Endothelial cell of umbilical vein (primary cell): ENCODE data around the gene NABP1. TPM values are rescaled to one million over a fixed set of nuclear protein-coding genes. Genes with fewer than 3 reads are reported as not detected.
"Not testable (repeated sequence)": the region's sequence is repeated elsewhere in the genome, so short reads cannot be mapped to it uniquely, and the experiment has no call there.

Experiments used
- BruUV-seq: library from RNA; stranded (reverse); fragments of 400-500 nt; replicated peaks from 2 replicates; lab custom pipeline; 2021; lab: Mats Ljungman, UMichigan
- CTCF ChIA-PET: fragments of 300-600, 350-600 bp; sonication (Branson Sonifier 250); formaldehyde crosslinking; loops from one replicate; lab custom pipeline; 2021; ENCODE audit warnings: antibody characterized with exemption, inconsistent platforms; lab: Charles Lee
- POLR2A ChIA-PET: fragments of 300-600, 350-600 bp; sonication (Branson Sonifier 250); formaldehyde crosslinking; loops from one replicate; lab custom pipeline; 2021; ENCODE audit warnings: antibody characterized with exemption, inconsistent platforms; lab: Charles Lee
- DNase-seq: peaks from one replicate; pipeline ENCODE4 v3.0.0-alpha.2; 2011; ENCODE audit warnings: low read depth, low spot score
- FAIRE-seq: peaks from 2 replicates; lab custom pipeline; 2011; peaks lifted over from hg19 to GRCh38; lab: Jason Lieb, UNC
- H2AFZ ChIP-seq: 2 replicates; pipeline ENCODE4 v1.6.0; 2012; ENCODE audit warnings: low read depth, low read length, control low read depth, inconsistent platforms
- H3K27ac ChIP-seq: 2 replicates; pipeline ENCODE4 v1.5.1; 2011; ENCODE audit warnings: low read depth, mild to moderate bottlenecking, control low read depth, low read length, moderate library complexity; ENCODE audit not compliant: insufficient read depth
- H3K27me3 ChIP-seq, 2 experiments: 2 replicates each; pipeline versions ENCODE4 v1.6.0 to v1.6.1; 2011; ENCODE audit warnings: low read length in 2 of 2, mixed read lengths in 1 of 2; ENCODE audit not compliant: control insufficient read depth in 2 of 2, insufficient read depth in 2 of 2
- H3K36me3 ChIP-seq, 2 experiments: 2 replicates in 1 of 2; 3 replicates in 1 of 2; pipeline ENCODE4 v1.5.1; 2011; ENCODE audit warnings: low read length in 2 of 2, mild to moderate bottlenecking in 1 of 2, moderate library complexity in 1 of 2; ENCODE audit not compliant: control insufficient read depth in 2 of 2, insufficient read depth in 2 of 2; ENCODE audit errors: extremely low read depth in 1 of 2
- H3K4me1 ChIP-seq: 3 replicates; pipeline ENCODE4 v1.5.1; 2011; ENCODE audit warnings: mild to moderate bottlenecking, low read length; ENCODE audit not compliant: control insufficient read depth, insufficient read depth; ENCODE audit errors: extremely low read depth
- H3K4me2 ChIP-seq: 2 replicates; pipeline ENCODE4 v1.6.1; 2011; ENCODE audit warnings: low read length, control low read depth, mixed read lengths; ENCODE audit not compliant: insufficient read depth
- H3K4me3 ChIP-seq, 3 experiments: fragments of 200-600 bp in 1 of 3; sonication (generic), shearing (Covaris generic) in 1 of 3; replicated peaks in 1 of 3; 2 replicates each; pipeline ENCODE4 v1.5.1; 2011 to 2016; ENCODE audit warnings: control low read depth in 3 of 3, low read length in 3 of 3, mild to moderate bottlenecking in 2 of 3, inconsistent platforms in 1 of 3, low read depth in 1 of 3, moderate library complexity in 1 of 3; ENCODE audit not compliant: insufficient read depth in 1 of 3
- H3K79me2 ChIP-seq: 2 replicates; pipeline ENCODE4 v1.6.0; 2012; ENCODE audit warnings: low read length, inconsistent platforms; ENCODE audit not compliant: control insufficient read depth, insufficient read depth
- H3K9ac ChIP-seq: replicated peaks from 2 replicates; pipeline ENCODE3; 2011; ENCODE audit warnings: low read length, control low read depth; ENCODE audit not compliant: insufficient read depth; ENCODE audit errors: extremely low read depth
- H3K9me1 ChIP-seq: replicated peaks from 3 replicates; pipeline ENCODE4 v1.6.0; 2011; ENCODE audit warnings: mild to moderate bottlenecking, low read length; ENCODE audit not compliant: control insufficient read depth, insufficient read depth; ENCODE audit errors: extremely low read depth
- H3K9me3 ChIP-seq: replicated peaks from 2 replicates; pipeline ENCODE4 v1.5.1; 2012; ENCODE audit warnings: low read length, inconsistent platforms; ENCODE audit not compliant: control insufficient read depth, insufficient read depth
- H4K20me1 ChIP-seq: replicated peaks from 2 replicates; pipeline ENCODE3; 2011; ENCODE audit warnings: mild to moderate bottlenecking, low read length; ENCODE audit not compliant: control insufficient read depth, insufficient read depth; ENCODE audit errors: extremely low read depth
- CTCF ChIP-seq, 2 donors: IDR thresholded peaks; 1 replicate in 1 of 2; 2 replicates in 1 of 2; pipeline ENCODE4 v1.5.1; 2011; ENCODE audit warnings: low read length in 2 of 2, mild to moderate bottlenecking in 2 of 2, moderate library complexity in 2 of 2, control low read depth in 1 of 2, inconsistent platforms in 1 of 2, low read depth in 1 of 2; ENCODE audit not compliant: insufficient read depth in 1 of 2; ENCODE audit errors: extremely low read depth in 1 of 2
- EZH2 ChIP-seq: IDR thresholded peaks from 2 replicates; pipeline ENCODE4 v1.6.1; 2012; ENCODE audit warnings: borderline replicate concordance, low read depth, mild to moderate bottlenecking, moderate library complexity, low read length, inconsistent platforms; ENCODE audit not compliant: severe bottlenecking
- FOS ChIP-seq: IDR thresholded peaks from 2 replicates; pipeline ENCODE4 v1.6.1; 2011; ENCODE audit warnings: mild to moderate bottlenecking, low read length, moderate library complexity, borderline replicate concordance; ENCODE audit not compliant: insufficient read depth
- GATA2 ChIP-seq: IDR thresholded peaks from 2 replicates; pipeline ENCODE4 v1.7.0; 2011; ENCODE audit warnings: low read depth, mild to moderate bottlenecking, moderate library complexity, mixed read lengths, low read length; ENCODE audit not compliant: insufficient read length, insufficient read depth
- JUN ChIP-seq: IDR thresholded peaks from 2 replicates; pipeline ENCODE4 v1.6.1; 2011; ENCODE audit warnings: borderline replicate concordance, low read depth; ENCODE audit not compliant: insufficient read length, insufficient read depth
- MAX ChIP-seq: IDR thresholded peaks from 2 replicates; pipeline ENCODE4 v1.6.1; 2011; ENCODE audit not compliant: insufficient read depth, insufficient read length
- MYC ChIP-seq: IDR thresholded peaks from one replicate; pipeline ENCODE4 v1.6.1; 2011; ENCODE audit warnings: mild to moderate bottlenecking, low read depth, low read length
- POLR2A ChIP-seq: IDR thresholded peaks from 2 replicates; pipeline ENCODE4 v1.6.1; 2012; ENCODE audit warnings: low read depth, mild to moderate bottlenecking, control low read depth, low read length
- POLR2AphosphoS5 ChIP-seq: IDR thresholded peaks from 2 replicates; pipeline ENCODE4 v1.6.1; 2012; ENCODE audit warnings: low read depth, mild to moderate bottlenecking, control low read depth, low read length, moderate library complexity; ENCODE audit not compliant: insufficient read depth
- dilution Hi-C: fragments of 300-500 bp; cut with MboI; formaldehyde crosslinking; loops from one replicate; pipeline ENCODE4 v1.15.0; 2019; ENCODE audit warnings: low sequenced_read_pairs; ENCODE audit not compliant: extremely low pct_ligation_motif_present
- intact Hi-C: fragments of 100-400 bp; cut with micrococcal nuclease; formaldehyde crosslinking; loops from one replicate; pipeline ENCODE4 v1.10.0; 2022
- polyA plus RNA-seq, 4 experiments: library from polyadenylated mRNA; depleted of rRNA in 3 of 4; stranded (reverse) in 3 of 4; unstranded in 1 of 4; fragments of >200 nt; gene quantifications; 2 replicates each; pipeline versions ENCODE4 v1.2.1 to v1.2.3, GENCODE V29; 2011 to 2012; ENCODE audit warnings: missing spikeins in 1 of 4
- total RNA-seq: library from RNA; stranded (reverse); gene quantifications from 2 replicates; pipeline ENCODE4 v1.2.3, GENCODE V29; 2021

The NABP1 gene
- total and polyA plus RNA-seq, 2 donors (not counting 3 experiments of a cell fraction or from before 2014, with no cell fraction given): 14.7 to 47.6 TPM

GRCh38 chr2:191643429-191643828, 34.5 kb upstream of the NABP1 start:
- no peaks in the 10 kb centered on the region for H3K36me3 ChIP-seq
- no peaks in the 10 kb centered on the region for H3K9me3 ChIP-seq
- H2AFZ ChIP-seq: no peak overlapping the region
- ChIA-PET CTCF (interaction anchor here (0.9 kb wide), 1 partner anchor 18 kb away, joined by 3 read pairs; no protein-coding TSS in a partner anchor), POLR2A (no interaction called here)
- no peak for DNase-seq
- no peaks in the 10 kb centered on the region for H3K79me2 ChIP-seq
- H3K4me2 ChIP-seq: no peak overlapping the region
- intact Hi-C loops (no loop called here), dilution Hi-C loops (no loop called here)
- FAIRE-seq: no peak
- no peak overlapping the region for H3K4me3 ChIP-seq
- H3K27ac ChIP-seq: no peak overlapping the region
- no peaks in the 10 kb centered on the region for H4K20me1 ChIP-seq
- H3K9ac ChIP-seq: no peak overlapping the region
- TF ChIP-seq MAX (no peak), MYC (no peak), EZH2 (no peak), POLR2A (no peak), GATA2 (no peak), CTCF (IDR thresholded peaks at IDR 0.05; ENCODE audit: extremely low read depth in 1 of 2, insufficient read depth in 1 of 2, low read depth in 1 of 2, low read length in 2 of 2) (no peak), JUN (no peak), FOS (no peak), POLR2AphosphoS5 (no peak)
- no peaks in the 10 kb centered on the region for H3K27me3 ChIP-seq
- peaks cover 3% of the 10 kb centered on the region for H3K4me1 ChIP-seq
- no peaks in the 10 kb centered on the region for H3K9me1 ChIP-seq
- no TSS peak for BruUV-seq

GRCh38 chr2:191644613-191645012, 33.3 kb upstream of the NABP1 start:
- H3K36me3 ChIP-seq, H3K27ac ChIP-seq, H3K4me3 ChIP-seq, FAIRE-seq, POLR2A ChIA-PET, BruUV-seq, H3K9ac ChIP-seq, H3K9me1 ChIP-seq, H3K9me3 ChIP-seq, H2AFZ ChIP-seq, H3K4me2 ChIP-seq, intact Hi-C loops, dilution Hi-C loops, H3K79me2 ChIP-seq, H3K4me1 ChIP-seq, H3K27me3 ChIP-seq, CTCF ChIA-PET, H4K20me1 ChIP-seq, DNase-seq: not testable (repeated sequence)
